SKM-1 (cell line): Measurements from ENCODE around the gene ZNF785.
A peak's percentile ranks its signal among the peaks of the same experiment; 100 is the strongest.

Experiments used
- DNase-seq: peaks from one replicate; lab custom pipeline; 2025; ENCODE audit not compliant: unreplicated experiment; lab: John Stamatoyannopoulos, UW

ZNF785 gene

DNA sequence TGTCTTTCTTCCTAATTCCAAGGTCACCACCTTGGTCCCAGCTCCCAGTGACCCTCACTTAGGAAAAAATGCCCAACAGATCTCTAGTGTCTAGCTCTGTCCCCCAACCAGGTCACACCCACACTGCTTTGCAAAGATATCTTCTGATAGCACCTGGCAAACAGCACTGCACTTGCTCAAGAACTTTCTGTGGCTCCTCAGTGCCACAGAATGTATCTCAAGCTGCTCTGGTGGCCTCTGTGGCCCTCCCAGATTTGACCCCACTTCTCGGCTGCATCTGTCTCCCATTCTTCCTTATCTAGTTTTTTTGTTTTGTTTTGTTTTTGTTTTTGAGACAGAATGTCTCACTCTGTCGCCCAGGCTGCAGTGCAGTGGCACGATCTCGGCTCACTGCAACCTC, 19.0 kb downstream of the ZNF785 start:
- DNase-seq = no peak

DNA sequence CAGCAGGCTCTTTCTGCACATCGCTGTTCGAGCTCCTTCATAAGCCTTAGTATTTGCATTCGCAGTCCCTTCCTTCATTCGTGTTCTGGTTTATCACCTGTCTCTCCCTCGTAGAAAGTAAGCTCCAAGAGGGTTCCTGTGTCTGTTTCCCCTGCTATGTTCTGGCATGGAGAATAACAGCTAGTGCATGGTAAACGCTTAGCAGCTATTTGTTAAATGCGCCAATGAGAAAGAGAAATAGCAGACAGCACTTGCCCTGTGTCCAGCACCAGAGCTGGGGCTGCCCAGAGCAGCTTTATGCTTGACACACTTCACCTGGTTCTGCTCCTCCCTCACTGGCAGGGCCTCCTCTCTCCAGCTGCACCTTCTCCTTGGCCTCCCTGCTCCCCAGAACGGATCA, 19.5 kb downstream of the ZNF785 start:
- DNase-seq = no peak

- no peak for DNase-seq
These were observed 20.0 kb downstream of the ZNF785 start for GRCh38 chr16:30565526-30565925.

DNA sequence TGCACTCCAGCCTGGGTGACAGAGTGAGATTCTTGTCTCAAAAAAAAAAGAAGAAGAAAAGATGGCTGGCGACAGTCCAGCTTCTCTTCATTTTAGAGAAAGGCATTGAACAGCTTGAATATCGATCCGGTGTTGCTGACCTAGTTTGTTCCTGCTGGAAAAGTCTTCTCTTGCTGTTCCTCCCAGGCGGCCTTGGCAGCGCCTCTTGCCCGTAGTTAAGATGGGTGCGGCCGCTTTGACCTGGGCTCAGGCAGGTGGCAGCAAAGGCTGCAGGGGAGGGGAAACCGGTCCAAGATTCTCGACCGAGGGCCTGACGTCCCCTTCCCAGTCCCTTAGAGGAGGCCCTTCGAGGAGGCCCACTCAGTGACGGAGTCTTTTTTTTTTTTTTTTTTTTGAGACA, 23.5 kb downstream of the ZNF785 start:
- DNase-seq = no peak

GRCh38 chr16:30561089-30561816, 24.2 kb downstream of the ZNF785 start:
- DNase-seq = no peak

DNA sequence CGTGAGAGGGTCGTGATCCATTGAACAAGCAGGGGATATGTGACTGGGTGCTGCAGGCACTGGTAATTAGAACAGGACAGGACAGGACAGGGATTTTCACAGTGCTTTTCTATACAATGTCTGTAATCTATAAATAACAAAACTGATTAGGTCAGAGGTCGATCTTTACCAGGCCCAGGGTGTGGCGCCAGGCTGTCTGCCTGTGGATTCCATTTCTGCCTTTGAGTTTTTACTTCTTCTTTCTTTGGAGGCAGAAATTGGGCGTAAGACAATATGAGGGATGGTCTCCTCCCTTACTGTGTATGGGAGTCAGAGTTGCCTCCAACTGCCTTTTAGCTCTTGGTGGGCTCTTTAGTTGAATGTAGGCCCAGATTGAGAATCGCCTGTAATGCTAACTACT, 25.8 kb downstream of the ZNF785 start:
- DNase-seq = no peak

GRCh38 chr16:30558789-30559377, 26.6 kb downstream of the ZNF785 start:
- no peak for DNase-seq

DNA sequence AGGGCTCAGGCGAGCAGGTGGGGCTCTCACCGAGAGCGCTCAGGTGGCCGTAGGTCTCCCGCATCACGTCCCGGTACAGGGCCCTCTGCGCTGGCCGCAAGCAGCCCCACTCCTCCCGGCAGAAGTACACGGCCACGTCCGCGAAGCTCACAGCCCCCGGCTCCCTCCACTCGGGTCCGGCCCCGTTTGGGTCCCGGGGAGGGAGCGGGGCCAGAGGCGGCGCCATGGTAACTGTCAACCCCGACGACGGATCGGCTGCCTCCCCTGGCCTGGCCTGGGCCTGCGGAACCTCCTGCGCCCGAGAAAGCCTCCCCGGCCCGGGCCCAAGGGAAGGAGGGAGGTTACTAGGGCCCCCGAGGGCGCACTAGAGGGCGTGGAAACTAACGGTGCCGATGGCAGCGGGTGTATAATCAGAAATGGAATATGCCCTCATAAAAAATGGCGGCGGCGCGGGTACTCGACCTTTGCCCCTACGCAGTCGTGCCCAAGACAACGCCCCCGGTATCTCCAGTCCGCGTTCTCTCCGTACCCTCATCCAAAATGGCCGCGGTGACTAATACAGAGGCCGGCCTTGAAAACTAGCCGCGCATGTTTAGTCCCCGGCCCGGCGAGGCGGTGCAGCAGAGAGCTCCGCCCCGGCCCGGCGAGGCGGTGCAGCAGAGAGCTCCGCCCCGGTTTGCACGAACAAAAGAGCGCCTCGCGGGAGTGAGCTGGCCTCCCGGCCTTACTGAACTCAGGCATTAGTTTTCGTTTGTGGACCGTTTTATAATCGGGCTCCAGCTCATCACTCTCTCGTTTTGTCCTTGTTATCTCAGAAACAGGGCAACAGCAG, 27.3 kb downstream of the ZNF785 start, which contains the start of gene ZNF764:
TSS of gene ZNF764 (minus strand) at position 418 of the 832 bp plus-strand sequence. CDS start at position 226, 192 bp downstream.
- peak; percentile 92 for DNase-seq

DNA sequence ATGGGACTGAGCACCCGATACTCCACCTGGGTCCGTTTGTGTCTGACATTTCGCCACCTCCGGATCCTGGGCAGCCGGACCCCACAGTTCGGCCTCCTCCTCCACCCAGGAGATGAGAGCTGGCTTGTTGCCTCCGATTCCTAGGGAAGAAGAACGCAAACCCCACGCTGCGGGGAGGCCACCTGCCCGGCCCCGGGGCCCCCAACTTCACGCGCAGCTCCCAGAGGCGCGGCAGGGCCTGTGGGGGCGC, 27.9 kb downstream of the ZNF785 start:
- DNase-seq = no peak

DNA sequence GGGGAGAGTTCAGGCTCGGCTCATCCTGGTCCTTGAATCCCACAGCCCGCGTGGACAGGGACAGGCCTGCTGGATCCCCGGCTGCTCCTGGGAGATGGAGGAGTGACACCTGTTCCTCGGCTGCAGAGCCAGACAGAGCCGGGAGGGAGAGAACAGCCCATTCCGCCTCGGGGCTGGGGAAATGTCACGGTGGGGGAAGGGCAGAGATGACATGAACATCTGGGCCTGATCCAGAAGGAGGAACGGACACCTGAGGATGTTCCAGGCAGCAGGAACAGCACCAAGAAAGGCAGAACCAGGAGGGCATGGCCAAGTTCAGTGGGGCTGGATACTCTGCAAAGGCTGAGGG, 29.4 kb downstream of the ZNF785 start:
- no peak for DNase-seq

- DNase-seq = no peak
These were observed 30.0 kb downstream of the ZNF785 start for GRCh38 chr16:30555315-30556124.

DNA sequence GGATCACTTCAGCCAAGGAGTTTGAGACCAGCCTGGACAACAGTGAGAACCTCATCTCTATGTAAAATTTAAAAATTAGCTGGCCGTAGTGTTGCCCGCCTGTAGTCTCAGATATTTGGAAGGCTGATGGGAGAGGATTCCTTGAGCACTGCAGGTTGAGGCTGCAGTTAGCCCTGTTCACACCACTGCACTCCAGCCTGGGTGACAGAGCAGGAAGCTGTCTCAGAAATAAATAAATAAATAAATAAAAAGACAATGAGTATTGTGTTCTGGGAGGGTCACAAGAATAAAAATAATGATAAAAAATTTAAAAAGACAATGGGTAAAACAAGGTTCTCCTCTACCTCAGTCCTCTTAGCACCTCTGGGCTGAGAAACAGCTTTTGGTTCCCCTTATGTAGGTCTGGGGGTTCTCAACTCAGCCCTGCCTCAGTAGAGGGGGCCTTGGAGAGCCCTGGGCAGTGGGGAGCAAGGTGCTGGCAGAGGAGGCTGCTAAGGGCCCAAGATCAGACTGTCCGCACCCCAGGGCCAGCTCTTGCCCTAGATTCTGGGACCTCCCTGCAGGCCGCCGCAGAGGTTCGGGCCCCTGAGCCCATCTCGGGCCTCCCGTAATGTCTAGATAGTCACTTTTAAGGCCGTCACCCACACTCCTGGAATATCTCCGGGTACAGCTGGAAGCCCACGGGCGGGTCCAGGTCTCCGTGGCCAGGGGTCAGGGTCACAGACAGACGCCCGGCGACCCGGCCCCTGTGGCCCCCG, 30.8 kb downstream of the ZNF785 start:
- no peak for DNase-seq

DNA sequence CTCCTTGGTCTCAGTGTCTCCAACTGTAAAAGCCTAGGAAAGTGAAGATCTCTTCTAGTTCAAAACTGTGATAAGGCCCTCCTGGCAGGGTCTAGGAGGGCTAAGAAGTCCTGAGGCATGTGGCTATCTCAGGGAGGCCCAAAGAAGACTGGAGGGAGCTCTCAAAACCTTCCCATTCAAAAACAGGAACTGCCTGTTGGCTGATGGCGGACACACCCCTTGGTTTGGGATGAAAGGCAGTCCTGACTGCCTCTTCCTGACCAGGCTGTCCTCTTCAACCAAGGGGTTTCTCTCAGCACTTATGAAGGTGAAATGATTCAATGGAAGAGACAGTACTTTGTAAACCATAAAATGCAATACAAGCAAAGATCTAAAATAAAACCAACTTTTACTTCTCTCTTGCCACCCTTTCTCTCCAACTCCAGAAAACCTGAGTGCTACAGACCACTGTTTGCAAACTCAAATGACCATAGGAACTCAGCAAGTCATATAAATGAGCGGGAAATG, 32.1 kb downstream of the ZNF785 start:
- DNase-seq = no peak

DNA sequence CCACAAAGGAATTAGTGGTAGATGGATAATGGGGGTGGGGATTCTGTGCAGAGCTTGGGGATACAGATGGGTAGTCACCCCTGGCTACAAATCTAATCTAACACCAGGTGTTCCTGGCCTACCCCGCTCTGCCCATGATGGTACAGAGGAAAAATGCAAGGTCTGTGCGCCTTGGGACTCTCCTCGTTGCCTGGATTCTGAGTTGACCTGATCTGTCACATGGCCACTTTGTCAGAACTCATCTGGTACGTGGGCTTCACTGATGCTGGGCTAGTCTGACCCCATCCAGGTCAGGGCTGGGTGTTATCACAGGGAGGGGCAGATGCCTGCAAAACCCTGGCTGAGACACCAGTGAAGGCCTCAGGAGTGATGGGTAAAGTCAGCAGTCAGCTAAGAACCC, 32.5 kb downstream of the ZNF785 start:
- no peak for DNase-seq

- DNase-seq = no peak
These were observed 33.7 kb downstream of the ZNF785 start for GRCh38 chr16:30551781-30552180.

GRCh38 chr16:30548416-30549253, 36.9 kb downstream of the ZNF785 start:
- DNase-seq = no peak

DNA sequence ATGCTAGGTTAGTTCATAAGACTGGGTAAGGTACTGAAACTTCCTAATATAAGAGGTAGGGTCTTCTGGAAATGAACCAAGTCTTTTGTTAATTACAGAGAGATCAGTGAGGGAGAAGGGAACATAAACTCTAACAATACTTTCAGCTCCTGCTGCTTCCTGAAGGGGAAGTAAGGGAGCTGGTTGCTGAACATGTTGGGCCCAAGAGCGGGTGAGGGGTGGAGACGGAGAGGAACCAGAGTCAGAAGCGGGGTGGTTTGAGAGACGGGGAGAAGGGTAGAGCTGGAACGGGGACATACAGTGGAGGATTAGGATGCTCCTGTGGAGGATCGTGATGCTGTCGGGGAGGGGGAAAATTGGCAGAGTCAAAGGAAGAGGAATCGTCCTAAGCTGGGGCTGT, 39.4 kb downstream of the ZNF785 start:
- DNase-seq = no peak

DNA sequence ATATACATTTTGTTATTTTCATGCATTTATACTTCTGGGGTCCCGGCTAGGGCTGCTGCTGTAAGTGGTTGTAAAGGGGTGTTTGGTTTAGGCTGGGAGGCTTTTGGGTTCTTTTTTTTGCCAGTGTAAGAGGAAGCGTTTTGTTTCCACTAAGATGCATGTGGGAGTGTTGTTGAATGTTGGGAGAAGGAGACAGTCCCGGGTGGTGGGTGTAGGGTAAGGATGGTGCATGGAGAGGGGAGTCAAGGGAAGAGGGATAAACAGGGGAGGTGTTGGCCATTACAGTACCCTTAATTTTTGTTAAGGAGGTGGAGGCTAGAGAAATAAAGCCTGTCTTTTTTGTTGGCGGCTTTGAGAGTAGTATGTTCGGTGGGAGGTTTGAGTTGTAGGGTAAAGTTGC, 42.4 kb downstream of the ZNF785 start:
- no peak for DNase-seq

GRCh38 chr16:30541502-30542329, 43.8 kb downstream of the ZNF785 start:
- DNase-seq = no peak
